ENCODE data around the gene LTBP1.

DNA sequence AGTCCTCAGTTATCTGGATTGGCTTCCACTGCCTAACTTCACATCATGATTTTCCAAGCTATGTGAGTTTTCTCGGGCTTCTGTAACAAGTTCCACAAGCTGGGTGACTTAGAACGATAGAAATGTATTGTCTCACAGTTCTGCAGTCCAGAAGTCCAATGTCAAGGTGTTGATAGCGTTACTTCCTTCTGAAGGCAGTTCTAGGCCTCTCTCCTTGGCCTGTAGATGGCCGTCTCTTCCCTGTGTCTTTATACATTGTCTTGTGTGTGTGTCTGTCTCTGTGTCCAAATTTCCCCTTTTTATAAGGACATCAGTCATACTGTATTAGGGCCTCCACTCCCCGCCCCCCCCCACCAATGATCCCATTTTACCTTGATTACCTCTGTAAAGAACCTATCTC is 7.5 kb downstream of the LTBP1 start:
- TF ChIP-seq, protein P1, sequence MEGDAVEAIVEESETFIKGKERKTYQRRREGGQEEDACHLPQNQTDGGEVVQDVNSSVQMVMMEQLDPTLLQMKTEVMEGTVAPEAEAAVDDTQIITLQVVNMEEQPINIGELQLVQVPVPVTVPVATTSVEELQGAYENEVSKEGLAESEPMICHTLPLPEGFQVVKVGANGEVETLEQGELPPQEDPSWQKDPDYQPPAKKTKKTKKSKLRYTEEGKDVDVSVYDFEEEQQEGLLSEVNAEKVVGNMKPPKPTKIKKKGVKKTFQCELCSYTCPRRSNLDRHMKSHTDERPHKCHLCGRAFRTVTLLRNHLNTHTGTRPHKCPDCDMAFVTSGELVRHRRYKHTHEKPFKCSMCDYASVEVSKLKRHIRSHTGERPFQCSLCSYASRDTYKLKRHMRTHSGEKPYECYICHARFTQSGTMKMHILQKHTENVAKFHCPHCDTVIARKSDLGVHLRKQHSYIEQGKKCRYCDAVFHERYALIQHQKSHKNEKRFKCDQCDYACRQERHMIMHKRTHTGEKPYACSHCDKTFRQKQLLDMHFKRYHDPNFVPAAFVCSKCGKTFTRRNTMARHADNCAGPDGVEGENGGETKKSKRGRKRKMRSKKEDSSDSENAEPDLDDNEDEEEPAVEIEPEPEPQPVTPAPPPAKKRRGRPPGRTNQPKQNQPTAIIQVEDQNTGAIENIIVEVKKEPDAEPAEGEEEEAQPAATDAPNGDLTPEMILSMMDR (IDR thresholded peaks at IDR 0.05), result no peak
- TF ChIP-seq POLR2A (IDR thresholded peaks at IDR 0.05), result no peak

All from lower leg skin (tissue), 3 donors.